COLO668 (cell line): ENCODE data around the gene FANCC.

ENCODE experiments used
- DNase-seq: peaks from one replicate; lab custom pipeline; 2025; ENCODE audit not compliant: unreplicated experiment; lab: John Stamatoyannopoulos, UW

FANCC gene

DNA sequence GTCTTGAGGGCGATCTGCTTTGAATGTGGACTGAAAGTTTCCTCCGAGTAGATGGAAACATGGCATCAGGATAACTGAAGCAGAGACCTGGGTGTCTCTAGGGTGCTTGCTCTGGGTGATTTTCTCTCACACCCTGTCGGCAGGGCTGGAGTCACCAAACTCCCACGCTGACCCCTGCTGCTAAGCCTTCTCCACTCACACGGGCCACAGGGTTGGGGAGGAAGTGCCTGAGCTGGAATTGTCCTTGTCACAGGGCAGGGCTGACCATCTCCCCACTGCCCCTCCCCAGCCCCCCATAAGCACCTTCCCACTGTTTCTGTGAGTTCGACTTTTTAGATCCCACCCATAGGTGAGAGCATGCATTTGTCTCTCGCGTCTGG is 212.9 kb downstream of the FANCC start:
- no peak for DNase-seq

DNA sequence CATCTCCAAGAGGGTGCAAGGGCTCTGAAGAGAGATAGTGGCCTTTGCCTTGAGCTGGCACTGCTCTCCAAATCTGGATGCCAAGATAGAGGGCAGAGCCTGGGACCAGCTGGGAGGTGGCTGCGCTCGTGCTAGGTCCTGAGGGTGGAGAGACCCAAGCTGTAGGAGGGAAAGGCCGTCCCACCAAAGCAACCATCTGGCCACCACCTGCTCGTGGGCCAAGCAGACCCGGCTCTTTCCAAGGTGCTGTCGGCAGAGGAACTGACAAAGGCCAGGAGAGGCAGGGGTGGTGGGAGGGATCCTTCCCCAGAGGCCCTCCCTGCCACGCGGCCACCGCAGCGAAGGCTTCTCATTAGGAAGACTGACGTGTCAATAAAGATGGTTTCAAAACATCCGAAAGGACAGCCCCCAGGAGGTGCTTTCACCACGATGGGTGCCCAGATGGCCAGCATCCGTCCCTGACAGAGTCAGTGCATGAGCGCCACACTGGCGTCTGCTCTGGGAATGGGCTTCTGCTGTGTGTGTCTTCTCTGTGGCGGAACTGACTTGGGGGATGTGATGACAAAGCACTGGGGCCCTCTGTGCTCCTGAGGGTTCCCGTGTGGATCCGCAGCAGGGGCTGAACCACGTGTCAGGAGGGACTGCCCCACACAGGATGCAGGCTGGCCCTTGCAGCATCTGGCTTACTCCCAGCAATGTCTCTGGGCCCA is 213.5 kb downstream of the FANCC start:
- DNase-seq = no peak

DNA sequence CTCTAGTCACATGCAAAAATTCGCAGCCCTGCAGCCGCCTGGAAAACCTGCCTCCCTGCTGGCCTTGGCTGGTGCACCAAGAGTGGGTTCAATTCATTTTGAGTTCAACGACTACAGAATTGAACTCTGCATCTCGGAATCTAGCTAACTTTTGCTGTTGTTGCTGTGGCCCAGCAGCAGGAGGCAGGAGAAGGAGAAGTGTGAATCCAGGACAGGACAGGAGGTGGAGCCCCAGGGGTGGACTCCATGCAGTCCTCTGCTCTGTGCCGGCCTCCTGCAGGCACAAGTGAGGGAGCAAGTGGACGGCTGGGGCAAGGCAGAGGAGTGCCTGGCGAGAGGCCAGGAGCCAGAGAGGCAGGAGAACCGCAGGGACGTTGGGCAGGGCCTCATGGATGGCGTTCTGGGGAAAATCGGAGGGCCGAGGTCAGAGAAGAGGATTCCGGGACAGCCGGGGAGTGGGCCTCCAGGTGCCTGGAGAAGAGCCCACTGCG is 214.2 kb downstream of the FANCC start:
- no peak for DNase-seq

DNA sequence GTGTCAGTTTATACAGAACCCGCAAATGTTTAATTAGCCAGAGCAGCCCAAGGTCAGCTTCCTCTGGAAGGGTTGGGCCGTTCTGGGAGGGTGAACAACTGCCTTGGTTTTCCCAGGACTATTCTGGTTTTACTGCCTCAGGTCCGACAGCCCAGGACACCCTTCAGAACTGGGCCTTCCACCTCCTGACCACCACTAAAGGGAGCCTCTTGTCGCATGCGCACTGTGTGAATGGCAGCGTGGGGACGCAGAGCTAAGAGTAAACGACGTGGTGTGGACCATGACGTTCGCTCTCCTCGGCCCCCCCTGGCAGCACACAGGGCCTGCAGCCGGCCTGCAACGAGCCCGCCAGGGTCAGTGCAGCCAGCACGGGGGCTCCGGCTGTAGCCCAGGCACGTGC is 214.9 kb downstream of the FANCC start:
- DNase-seq = no peak

DNA sequence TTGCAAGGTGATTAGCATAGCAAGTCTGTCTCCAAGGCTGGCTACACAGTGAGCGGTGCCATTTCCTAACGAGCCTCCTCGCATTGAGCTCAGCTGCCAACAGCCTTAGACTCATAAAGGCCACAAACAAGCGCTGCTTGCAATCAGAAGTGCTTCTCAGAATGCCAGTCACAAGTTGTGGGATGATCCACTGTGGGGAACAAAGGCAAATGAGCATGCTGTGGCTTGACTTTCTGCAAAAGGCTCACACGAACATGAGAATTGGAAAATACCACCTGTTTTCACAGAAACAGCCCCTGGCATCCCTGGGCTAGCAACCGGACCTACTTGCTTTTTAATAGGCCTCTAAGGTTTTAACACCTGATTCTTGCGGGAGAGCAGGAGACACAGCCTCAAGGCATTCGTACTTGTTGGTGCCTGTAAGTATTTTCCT is 215.5 kb downstream of the FANCC start:
- no peak for DNase-seq

DNA sequence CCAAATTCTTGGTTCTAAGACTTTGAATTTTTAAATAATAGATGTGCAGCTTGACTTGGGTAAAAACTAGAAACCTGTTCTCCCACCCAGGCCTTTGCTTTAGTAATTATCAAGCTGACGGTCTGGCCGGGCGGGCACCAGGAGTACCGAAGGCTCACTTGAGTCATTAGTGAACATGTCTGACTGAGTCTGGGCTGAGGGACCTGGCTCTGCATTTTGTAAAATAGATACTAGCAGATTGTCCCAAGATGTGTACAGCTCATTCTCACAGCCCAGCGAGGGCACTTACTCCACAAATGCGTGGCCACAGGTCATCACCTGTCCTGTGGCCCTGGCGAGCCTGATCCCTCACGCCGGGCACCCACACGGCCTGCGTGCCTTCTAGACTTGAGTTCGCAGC is 216.2 kb downstream of the FANCC start:
- no peak for DNase-seq

DNA sequence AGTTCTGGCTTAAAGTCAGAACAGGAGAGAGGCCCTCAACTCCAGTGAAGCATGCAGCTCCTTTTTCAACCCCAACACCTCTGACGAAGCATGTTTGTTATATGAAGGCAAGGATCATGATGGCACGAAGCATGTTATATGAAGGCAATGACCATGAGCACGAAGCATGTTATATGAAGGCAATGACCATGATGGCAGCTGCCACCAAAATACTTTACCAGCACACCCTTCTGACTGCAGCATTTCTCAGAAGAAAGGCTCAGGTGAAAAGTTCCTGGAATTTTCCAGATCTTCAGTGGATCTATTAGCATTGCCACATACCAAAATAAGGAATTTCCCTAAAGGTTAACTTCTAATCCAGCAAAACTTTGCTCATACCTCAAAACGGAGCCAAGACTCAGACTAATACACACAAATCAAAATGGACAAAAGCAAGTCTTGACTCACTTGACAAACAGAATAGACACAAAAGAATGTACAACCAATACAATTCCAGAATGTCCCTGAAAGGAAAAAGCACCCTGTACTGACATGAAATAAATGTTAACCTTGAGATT is 217.4 kb downstream of the FANCC start:
- no peak for DNase-seq

DNA sequence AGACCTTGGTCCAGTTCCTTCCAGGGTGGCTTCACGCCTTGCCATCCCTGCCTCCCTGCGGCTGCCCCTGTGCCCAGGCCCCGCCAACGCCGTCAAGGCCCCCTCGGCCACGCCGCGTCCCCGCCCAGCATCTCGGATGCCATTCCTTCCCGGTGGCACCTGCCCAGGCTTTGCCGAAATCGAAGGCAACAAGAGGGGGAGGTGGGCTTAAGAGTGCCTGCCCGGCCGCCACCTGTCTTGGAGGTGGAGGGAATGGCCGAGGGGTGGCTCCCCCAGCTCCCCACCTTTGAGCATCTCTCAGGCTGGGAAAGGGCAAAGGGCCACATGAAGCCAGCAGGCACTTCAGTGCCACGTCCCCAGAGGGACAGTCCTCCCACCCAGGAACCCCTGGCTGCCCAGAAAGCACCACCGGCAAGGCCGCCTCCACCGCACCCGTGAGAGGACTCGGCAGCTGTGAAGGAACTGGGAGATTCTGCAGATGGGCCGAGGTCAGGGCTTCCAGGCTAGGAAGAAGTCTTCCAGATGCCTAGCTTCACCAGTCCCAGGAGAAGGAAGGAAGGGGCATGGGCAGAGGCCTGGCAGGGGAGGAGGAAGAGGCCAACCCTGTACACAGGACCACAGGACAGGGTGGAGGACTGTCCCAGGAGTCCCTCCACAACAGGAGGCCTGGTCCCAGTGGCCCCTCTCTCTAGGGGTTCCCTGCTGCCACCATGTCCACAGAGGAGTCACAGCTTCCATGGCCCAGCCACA is 218.0 kb downstream of the FANCC start:
- DNase-seq = no peak

DNA sequence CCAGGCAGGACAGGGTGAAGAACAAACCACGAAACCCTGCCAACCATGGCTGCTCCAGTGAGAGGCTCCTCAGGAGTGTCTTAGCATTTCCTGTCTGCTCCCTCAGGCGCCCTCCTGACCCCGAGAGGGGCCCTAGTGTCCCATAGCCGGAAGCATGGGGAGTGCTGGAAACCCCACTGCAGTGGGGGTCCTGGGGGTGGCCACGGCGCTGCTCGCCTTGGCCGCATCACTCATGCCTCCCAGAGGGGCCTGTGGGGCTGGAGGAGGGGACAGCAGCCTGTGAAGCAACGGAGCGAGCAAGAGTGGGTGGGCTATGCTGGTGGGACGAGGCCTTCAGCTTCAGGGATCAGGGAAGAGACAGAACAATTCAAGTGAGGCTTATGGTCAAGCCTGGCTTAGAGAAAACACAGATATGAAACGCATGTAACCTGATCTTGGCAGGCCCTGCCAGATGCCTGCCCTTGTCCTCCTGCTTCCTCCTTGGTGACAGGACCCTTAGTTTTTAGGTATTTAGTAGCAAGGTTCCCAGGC is 219.1 kb downstream of the FANCC start:
- DNase-seq = no peak

DNA sequence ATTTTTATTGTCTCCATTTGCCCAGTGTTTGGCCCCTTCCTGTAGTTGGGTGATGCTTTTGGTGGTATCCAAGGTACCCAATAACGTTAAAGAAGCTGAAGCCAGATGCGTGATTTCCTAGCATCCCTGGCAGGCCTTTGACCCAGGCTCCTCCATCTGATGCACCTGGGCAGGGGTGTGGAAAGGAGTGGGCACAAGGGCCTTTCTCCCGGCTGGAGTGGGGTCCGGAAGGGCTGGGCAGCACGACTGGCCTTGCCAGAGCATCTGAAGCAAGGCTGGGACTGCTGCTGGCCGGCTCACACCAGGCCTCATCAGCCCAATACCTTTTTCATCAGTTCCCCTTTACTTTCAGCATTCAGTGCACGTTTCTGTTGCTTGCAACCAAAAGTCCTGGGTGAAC is 220.2 kb downstream of the FANCC start:
- no peak for DNase-seq

DNA sequence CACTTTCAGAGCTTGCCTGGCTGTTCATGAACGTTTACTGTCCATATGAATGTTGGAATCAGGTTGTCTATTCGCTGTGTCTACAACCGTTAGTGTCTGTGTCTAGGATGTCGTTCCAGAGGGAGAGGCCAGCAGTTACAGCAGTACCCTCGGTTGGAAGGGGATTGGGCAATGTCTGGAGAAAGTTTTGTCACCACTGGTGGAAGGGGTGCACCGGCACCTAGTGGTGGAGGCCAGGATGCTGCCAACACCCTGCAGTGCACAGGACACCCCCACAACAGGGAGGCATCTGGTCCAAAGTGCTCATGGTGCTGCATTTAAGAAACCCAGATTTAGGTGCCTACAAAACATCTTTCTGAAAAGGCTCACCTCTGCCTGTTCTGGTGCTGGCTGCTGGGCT is 220.7 kb downstream of the FANCC start:
- no peak for DNase-seq

DNA sequence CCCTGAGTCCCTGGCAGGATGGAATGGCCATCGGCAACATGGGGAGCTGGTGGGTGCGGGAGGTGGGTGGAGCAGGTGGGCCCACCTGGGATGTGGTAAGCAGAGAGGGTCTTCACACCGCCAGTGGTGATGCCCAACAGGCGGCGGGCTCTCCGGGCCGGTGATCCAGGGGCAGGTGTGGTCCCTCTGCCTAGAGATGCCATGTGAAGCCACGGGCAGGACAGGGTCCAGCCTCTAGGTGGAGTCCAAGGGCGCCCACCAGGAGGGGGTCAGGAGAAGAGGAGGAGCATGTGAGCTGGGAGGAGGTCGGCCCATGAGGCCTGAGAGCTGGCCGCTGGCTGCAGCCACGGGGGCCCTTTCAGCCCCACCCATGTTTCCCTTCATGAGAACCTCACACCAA is 221.1 kb downstream of the FANCC start:
- DNase-seq = no peak

DNA sequence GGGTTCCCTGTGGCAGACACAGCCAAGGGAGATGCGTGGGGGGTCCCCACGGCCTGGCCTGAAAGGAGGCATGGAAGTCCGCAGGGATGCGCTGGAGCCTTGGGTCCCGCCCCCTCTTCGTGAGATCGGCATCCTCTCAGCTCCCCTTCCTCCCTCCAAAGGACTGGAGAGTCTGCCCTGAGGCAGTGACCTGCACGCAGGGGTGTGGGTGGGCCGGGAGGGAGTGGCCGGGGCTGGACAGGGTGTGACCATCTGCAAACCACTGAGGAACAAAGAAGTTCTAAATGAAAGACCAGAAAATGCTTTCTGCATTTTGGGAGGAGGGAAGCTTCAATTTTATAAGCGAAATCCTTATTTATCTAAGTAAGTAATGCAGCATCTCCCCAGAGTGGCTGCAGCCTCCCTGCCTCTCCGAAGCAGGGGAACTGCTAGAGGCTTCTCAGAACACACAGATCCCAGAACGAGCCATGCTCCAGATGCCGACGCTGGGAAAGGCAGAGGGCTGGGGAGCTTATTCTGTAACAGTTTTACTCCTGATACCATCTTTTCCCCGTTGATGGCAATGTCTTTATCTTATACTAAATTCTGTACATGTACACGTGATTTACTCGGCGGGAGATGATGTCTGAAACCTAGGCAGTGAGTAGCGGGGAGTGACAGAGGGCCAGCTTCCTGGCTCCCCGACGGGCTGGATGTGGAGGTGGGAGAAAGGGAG is 221.7 kb downstream of the FANCC start:
- no peak for DNase-seq

DNA sequence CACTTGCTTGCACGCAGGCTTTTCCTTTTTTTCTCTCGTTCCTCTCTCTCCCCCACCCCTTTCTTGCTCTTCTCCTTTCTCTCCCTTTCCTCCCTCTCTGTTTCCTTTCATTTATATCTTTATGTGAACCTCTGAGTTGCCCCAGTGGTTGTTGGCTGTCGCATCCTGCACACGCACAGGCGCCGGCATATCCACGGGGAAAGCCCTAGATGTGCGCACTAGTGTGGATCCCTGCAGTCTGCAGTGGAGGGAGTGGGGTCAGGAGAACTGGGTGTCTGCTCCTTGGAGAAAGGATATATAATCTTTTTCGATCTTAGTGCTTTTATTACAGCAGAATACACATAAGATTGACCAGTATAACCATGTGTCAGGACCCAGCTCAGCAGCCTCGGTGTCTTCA is 223.5 kb downstream of the FANCC start:
- no peak for DNase-seq

DNA sequence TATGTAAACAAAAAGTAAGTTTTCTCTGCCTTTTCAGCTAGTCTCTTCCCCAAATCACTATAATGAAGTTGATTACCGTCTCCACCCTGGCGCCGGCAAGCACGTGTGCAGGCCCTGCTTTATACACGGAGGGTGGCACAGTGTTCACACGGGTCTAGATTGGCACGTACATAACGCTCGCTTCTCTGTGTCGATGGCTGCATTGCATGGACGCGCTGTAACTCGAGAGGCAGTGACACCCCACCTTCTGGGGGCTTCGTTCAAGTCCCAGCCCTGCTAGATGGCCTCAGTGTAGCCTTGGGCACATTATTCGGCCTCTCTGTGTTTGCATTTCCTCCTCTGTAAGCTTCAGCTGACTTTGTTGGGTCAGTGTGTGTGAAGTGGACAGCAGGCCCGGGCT is 223.9 kb downstream of the FANCC start:
- no peak for DNase-seq

DNA sequence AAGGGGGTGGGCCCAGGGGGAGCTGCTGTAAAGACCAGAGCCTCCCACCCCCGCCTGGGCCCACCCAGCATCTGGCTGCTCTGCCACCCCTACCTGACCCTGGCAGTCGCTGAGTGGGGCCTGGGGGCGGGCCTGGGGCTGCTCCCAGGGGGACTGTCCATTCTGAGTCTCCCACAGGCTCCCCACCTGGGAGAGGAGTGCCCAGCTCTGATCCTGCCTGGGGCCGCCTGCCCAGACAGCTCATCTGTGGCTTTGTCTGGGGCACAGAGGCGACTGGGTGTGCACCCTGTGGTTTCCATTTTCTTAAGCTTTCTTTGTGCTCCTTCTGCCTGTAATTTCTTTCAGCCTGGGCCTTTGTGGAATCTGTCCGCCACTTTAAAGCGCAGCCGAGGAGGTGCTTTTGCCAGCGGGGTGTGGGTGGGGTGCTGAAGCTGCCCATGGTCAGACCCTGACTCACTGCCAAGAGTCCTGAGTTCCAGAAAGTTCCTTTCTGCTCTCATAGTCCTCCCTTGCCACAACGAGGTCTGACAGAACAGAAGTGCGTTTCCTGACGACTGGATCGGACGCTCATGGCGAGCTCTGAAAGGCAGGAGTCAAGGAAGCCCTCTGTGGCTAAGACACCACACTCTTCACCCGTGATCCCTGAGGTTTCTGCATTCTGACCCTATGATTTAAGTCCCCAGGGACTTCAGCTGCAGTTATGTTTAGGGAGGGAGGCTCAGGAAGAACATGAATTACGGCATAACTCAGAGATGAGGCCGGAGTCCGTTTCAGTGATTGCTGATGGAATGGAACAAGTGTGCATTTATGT is 225.0 kb downstream of the FANCC start:
- DNase-seq = no peak

DNA sequence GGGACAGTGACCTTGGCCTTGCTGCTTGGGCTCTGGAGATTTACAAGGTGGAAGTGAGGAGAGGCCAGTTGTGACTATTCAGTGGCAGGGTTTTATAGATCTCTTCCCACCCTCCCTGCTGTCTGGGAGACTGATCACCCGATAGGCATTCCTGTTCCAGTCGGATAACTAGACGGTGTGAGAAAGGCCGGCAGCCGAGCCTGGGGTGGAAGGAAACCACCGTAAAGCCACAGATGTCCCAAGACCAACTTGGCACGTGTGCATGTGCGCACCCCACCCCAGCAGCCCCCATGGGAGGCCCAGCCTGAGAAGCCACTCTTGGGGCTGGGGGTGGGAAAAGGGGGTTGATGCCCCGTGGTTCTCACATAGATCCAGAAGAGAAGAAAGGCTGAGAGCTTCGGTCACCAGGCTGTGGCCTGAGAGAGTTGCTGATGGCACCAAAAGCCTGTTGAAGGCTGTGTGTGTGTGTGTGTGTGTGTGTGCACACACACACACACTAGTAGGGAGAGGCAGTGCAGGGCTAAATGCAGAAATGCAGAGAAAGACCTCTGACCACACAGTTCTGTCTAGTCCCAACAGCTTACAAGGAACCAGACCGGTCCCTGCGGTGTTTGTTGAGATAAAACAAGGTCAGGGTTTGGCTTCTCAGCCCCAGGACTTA is 225.8 kb downstream of the FANCC start:
- DNase-seq = no peak

DNA sequence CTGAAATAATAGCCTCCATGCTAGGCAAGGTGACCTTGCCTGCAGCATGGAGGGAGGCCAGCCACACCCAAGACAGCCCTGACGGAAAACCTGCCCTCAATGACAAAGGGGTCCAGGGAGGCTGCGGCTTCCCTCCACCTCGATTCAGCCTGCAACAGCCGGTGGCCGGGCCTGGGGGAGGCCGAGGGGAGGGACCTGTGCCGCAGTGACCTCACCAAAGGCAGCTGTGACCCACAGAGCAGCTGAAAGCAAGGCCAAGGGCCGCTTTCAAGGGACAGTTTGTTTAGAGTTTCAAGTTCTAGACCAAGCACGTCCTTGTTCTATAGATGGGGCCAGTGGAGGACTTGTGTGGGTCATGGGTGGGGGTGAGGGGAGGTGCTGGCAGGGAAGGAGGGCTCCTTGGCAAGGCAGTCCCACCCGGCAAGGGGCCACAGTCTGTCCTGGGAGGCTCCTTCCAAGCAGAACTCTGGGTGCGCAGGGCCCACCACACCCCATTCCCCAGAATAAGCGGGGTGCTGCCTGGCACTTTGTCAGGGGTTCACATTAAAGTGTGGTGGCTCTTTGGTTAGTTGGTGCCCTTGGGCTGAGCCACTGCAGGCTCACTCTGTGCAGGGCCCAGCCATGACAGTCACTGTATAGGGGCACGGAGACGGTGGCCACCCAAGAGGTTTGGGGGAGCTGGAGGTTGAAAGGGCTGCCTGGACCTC is 226.5 kb downstream of the FANCC start:
- DNase-seq = no peak

DNA sequence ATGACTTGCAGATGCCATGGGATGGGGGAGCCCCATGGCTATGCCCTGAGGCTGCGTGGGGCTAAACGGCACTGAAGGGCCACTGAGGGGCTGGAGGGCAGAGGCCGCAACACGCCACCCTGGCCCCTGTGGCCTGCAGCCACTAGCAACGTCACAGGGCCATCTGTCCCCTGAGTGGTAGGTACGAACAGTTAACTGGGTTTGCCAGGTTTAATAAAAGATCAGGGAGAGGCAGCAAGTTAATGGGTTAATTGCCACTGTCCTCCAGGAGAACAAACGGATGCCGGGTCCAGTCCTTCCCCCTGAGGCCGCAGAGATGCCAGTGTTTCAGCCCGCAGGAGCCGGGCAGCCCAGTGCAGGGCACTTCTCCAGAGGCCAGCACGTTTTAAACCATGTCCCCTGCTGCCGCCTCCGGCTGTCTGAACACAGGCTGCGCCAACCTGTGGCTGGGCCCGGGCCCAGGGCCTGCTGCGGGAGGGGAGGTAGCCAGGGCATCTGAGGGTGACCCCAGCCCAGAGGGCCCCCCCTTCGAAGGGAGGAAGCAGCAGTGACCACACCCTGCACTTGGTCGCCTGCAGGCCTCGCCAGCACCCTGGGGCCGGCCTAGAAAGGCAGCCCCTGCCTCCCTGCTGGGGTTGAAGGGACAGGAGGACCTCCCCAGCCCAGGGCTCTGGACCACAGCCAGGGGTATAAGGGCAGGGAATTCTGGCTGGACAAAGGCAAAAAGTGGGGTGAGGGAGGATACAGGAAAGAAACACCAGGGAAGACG is 227.3 kb downstream of the FANCC start:
- no peak for DNase-seq
